ENCODE results near the gene CCDC177. TPM values are rescaled to one million over a fixed set of nuclear protein-coding genes. Genes with fewer than 3 reads are reported as not detected.

Gene CCDC177
- total and polyA plus RNA-seq, 2 of the 8 experiments (the other 6 are each of a cell fraction or from before 2014, with no cell fraction given) = 0.62 to 2.8 TPM

DNA sequence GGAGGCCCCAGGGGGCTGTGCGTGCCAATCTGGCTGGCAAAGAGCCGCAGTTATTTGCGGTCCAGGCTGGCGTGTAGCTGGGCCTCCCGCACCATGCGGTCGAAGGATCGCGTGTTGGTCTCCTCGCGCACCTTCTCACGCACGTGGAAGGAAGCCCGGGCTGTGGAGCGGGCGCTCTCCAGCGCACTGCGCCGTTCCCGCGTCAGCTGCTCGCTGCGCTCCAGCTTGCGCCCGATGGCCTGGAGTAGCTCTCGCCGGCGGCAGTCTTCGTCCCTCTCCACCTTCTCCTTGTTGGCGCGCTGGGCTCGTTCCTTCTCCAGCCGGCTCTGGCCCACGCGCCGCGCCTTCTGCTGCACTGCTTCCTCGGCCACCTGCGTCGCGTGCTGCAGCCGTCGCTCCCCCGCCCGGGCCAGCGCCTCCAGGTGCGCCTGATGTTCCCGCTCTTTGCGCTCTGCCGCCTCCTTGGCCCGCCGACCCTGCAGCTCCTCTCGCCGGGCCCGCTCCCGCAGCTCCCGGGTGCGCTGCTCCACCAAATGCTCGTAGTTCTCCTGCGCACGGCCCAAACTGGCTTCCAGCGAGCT, 3.1 kb downstream of the CCDC177 start (continued):
- no peak for TF ChIP-seq SAP30 (IDR thresholded peaks at IDR 0.05; ENCODE audit: insufficient read depth, insufficient replicate concordance, low read length)
- TF ChIP-seq, protein P1, sequence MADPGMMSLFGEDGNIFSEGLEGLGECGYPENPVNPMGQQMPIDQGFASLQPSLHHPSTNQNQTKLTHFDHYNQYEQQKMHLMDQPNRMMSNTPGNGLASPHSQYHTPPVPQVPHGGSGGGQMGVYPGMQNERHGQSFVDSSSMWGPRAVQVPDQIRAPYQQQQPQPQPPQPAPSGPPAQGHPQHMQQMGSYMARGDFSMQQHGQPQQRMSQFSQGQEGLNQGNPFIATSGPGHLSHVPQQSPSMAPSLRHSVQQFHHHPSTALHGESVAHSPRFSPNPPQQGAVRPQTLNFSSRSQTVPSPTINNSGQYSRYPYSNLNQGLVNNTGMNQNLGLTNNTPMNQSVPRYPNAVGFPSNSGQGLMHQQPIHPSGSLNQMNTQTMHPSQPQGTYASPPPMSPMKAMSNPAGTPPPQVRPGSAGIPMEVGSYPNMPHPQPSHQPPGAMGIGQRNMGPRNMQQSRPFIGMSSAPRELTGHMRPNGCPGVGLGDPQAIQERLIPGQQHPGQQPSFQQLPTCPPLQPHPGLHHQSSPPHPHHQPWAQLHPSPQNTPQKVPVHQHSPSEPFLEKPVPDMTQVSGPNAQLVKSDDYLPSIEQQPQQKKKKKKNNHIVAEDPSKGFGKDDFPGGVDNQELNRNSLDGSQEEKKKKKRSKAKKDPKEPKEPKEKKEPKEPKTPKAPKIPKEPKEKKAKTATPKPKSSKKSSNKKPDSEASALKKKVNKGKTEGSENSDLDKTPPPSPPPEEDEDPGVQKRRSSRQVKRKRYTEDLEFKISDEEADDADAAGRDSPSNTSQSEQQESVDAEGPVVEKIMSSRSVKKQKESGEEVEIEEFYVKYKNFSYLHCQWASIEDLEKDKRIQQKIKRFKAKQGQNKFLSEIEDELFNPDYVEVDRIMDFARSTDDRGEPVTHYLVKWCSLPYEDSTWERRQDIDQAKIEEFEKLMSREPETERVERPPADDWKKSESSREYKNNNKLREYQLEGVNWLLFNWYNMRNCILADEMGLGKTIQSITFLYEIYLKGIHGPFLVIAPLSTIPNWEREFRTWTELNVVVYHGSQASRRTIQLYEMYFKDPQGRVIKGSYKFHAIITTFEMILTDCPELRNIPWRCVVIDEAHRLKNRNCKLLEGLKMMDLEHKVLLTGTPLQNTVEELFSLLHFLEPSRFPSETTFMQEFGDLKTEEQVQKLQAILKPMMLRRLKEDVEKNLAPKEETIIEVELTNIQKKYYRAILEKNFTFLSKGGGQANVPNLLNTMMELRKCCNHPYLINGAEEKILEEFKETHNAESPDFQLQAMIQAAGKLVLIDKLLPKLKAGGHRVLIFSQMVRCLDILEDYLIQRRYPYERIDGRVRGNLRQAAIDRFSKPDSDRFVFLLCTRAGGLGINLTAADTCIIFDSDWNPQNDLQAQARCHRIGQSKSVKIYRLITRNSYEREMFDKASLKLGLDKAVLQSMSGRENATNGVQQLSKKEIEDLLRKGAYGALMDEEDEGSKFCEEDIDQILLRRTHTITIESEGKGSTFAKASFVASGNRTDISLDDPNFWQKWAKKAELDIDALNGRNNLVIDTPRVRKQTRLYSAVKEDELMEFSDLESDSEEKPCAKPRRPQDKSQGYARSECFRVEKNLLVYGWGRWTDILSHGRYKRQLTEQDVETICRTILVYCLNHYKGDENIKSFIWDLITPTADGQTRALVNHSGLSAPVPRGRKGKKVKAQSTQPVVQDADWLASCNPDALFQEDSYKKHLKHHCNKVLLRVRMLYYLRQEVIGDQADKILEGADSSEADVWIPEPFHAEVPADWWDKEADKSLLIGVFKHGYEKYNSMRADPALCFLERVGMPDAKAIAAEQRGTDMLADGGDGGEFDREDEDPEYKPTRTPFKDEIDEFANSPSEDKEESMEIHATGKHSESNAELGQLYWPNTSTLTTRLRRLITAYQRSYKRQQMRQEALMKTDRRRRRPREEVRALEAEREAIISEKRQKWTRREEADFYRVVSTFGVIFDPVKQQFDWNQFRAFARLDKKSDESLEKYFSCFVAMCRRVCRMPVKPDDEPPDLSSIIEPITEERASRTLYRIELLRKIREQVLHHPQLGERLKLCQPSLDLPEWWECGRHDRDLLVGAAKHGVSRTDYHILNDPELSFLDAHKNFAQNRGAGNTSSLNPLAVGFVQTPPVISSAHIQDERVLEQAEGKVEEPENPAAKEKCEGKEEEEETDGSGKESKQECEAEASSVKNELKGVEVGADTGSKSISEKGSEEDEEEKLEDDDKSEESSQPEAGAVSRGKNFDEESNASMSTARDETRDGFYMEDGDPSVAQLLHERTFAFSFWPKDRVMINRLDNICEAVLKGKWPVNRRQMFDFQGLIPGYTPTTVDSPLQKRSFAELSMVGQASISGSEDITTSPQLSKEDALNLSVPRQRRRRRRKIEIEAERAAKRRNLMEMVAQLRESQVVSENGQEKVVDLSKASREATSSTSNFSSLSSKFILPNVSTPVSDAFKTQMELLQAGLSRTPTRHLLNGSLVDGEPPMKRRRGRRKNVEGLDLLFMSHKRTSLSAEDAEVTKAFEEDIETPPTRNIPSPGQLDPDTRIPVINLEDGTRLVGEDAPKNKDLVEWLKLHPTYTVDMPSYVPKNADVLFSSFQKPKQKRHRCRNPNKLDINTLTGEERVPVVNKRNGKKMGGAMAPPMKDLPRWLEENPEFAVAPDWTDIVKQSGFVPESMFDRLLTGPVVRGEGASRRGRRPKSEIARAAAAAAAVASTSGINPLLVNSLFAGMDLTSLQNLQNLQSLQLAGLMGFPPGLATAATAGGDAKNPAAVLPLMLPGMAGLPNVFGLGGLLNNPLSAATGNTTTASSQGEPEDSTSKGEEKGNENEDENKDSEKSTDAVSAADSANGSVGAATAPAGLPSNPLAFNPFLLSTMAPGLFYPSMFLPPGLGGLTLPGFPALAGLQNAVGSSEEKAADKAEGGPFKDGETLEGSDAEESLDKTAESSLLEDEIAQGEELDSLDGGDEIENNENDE (IDR thresholded peaks at IDR 0.05; ENCODE audit: insufficient replicate concordance, low read length) = no peak
- TF ChIP-seq CREB1 (IDR thresholded peaks at IDR 0.05) = no peak
- TF ChIP-seq KDM1A (IDR thresholded peaks at IDR 0.05; ENCODE audit: borderline replicate concordance, low read length) = no peak
- TF ChIP-seq, protein P2, sequence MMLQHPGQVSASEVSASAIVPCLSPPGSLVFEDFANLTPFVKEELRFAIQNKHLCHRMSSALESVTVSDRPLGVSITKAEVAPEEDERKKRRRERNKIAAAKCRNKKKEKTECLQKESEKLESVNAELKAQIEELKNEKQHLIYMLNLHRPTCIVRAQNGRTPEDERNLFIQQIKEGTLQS (IDR thresholded peaks at IDR 0.05; ENCODE audit: insufficient read depth, low read depth, low read length) = no peak
- no peak for TF ChIP-seq SIX5 (IDR thresholded peaks at IDR 0.05; ENCODE audit: low read depth, low read length)
- no peak for TF ChIP-seq RXRA (IDR thresholded peaks at IDR 0.05; ENCODE audit: insufficient read depth, low read depth, low read length)
- no peak; the same call in 1 of the 2 replicates for TF ChIP-seq GABPA (IDR thresholded peaks at IDR 0.05; ENCODE audit: borderline replicate concordance, insufficient read depth, low read length)
- no peak for TF ChIP-seq SP1 (IDR thresholded peaks at IDR 0.05; ENCODE audit: low read depth, low read length)
- TF ChIP-seq BCL11A (IDR thresholded peaks at IDR 0.05; ENCODE audit: low read depth in 2 of 2, low read length in 2 of 2) = no peak
- no peak for TF ChIP-seq CEBPB (IDR thresholded peaks at IDR 0.05; ENCODE audit: low read depth, low read length)
